CD14-positive monocyte (primary cell): ENCODE measurements around the gene ACVRL1. TPM values are rescaled to one million over a fixed set of nuclear protein-coding genes. Genes with fewer than 3 reads are reported as not detected.

Source experiments
- DNase-seq, 3 donors: peaks; one replicate each; pipeline ENCODE4 v3.0.0-alpha.2; 2011 to 2022
- H2AFZ ChIP-seq: 2 replicates; pipeline ENCODE4 v1.6.0; 2012; ENCODE audit warnings: mild to moderate bottlenecking, low read depth, low read length, inconsistent platforms; ENCODE audit not compliant: insufficient read depth, poor library complexity, severe bottlenecking
- H3K27ac ChIP-seq, 2 donors: 1 replicate in 1 of 2; 2 replicates in 1 of 2; pipeline ENCODE4 v1.5.1; 2012 to 2013; ENCODE audit warnings: low read length in 2 of 2, control low read depth in 1 of 2, inconsistent platforms in 1 of 2, low read depth in 1 of 2, mild to moderate bottlenecking in 1 of 2
- H3K27me3 ChIP-seq, 2 donors: one replicate each; pipeline versions ENCODE4 v1.6.0 to v1.6.1; 2011 to 2013; ENCODE audit warnings: low read length in 2 of 2; ENCODE audit not compliant: control insufficient read depth in 2 of 2, insufficient read depth in 2 of 2
- H3K36me3 ChIP-seq, 2 donors: replicated peaks in 1 of 2; 1 replicate in 1 of 2; 2 replicates in 1 of 2; pipeline versions ENCODE4 v1.5.1 to v1.6.1; 2012 to 2013; ENCODE audit warnings: low read length in 2 of 2, control low read depth in 1 of 2, inconsistent platforms in 1 of 2, mild to moderate bottlenecking in 1 of 2; ENCODE audit not compliant: insufficient read depth in 2 of 2, control insufficient read depth in 1 of 2
- H3K4me1 ChIP-seq, 2 donors: 1 replicate in 1 of 2; 2 replicates in 1 of 2; pipeline versions ENCODE4 v1.5.1 to v1.6.1; 2012 to 2013; ENCODE audit warnings: low read length in 2 of 2, control low read depth in 1 of 2, inconsistent platforms in 1 of 2, mild to moderate bottlenecking in 1 of 2, moderate library complexity in 1 of 2; ENCODE audit not compliant: insufficient read depth in 2 of 2, control insufficient read depth in 1 of 2
- H3K4me2 ChIP-seq: replicated peaks from 2 replicates; pipeline ENCODE3; 2012; ENCODE audit warnings: low read length, moderate library complexity, mild to moderate bottlenecking; ENCODE audit not compliant: poor library complexity, severe bottlenecking; ENCODE audit errors: extremely low read depth
- H3K4me3 ChIP-seq, 3 experiments: fragments of 200-600 bp in 1 of 3; sonication (generic) in 1 of 3; replicated peaks in 1 of 3; 1 replicate in 2 of 3; 2 replicates in 1 of 3; pipeline ENCODE4 v1.5.1; 2011 to 2013; ENCODE audit warnings: low read length in 3 of 3, mild to moderate bottlenecking in 3 of 3, control low read depth in 2 of 3, low read depth in 2 of 3, inconsistent platforms in 1 of 3, moderate library complexity in 1 of 3
- H3K79me2 ChIP-seq: 2 replicates; pipeline ENCODE4 v1.6.0; 2012; ENCODE audit warnings: mild to moderate bottlenecking, control low read depth, inconsistent platforms, low read length, moderate library complexity; ENCODE audit not compliant: insufficient read depth
- H3K9ac ChIP-seq: 2 replicates; pipeline ENCODE4 v1.6.0; 2017; ENCODE audit warnings: low read length, mild to moderate bottlenecking; ENCODE audit not compliant: insufficient read depth, poor library complexity, severe bottlenecking
- H3K9me3 ChIP-seq, 2 donors: replicated peaks in 1 of 2; 1 replicate in 1 of 2; 2 replicates in 1 of 2; pipeline versions ENCODE4 v1.5.1 to v1.6.1; 2012 to 2013; ENCODE audit warnings: low read length in 2 of 2, control low read depth in 1 of 2; ENCODE audit not compliant: control insufficient read depth in 1 of 2, insufficient read depth in 1 of 2
- H4K20me1 ChIP-seq: 2 replicates; pipeline ENCODE4 v1.6.0; 2012; ENCODE audit warnings: mild to moderate bottlenecking, low read length, control low read depth, moderate library complexity; ENCODE audit not compliant: insufficient read depth
- H3K27ac Mint-ChIP-seq, 7 donors: one replicate each; pipeline ENCODE4 v1.8.0; 2020; ENCODE audit warnings: mild to moderate bottlenecking in 7 of 7, mixed read lengths in 7 of 7, moderate library complexity in 6 of 7, inconsistent platforms in 2 of 7
- H3K27me3 Mint-ChIP-seq, 3 donors: one replicate each; pipeline ENCODE4 v1.8.0; 2021 to 2022; ENCODE audit warnings: low read depth in 3 of 3, mild to moderate bottlenecking in 3 of 3, mixed read lengths in 3 of 3, moderate library complexity in 3 of 3, inconsistent platforms in 1 of 3
- H3K36me3 Mint-ChIP-seq, 2 donors: one replicate each; pipeline ENCODE4 v1.8.0; 2020; ENCODE audit warnings: mixed read lengths in 2 of 2, inconsistent platforms in 1 of 2, mild to moderate bottlenecking in 1 of 2
- H3K4me1 Mint-ChIP-seq: one replicate; pipeline ENCODE4 v1.8.0; 2020; ENCODE audit warnings: mild to moderate bottlenecking, mixed read lengths
- H3K4me3 Mint-ChIP-seq, 2 donors: one replicate each; pipeline ENCODE4 v1.8.0; 2020; ENCODE audit warnings: mild to moderate bottlenecking in 2 of 2, mixed read lengths in 2 of 2, moderate library complexity in 1 of 2
- H3K9me3 Mint-ChIP-seq, 7 donors: one replicate each; pipeline ENCODE4 v1.8.0; 2020 to 2022; ENCODE audit warnings: mixed read lengths in 7 of 7, mild to moderate bottlenecking in 6 of 7, moderate library complexity in 6 of 7, inconsistent platforms in 2 of 7
- WGBS: methylation state at CpG from one replicate; pipeline ENCODE4 v1.1.5; 2013; ENCODE audit warnings: missing lambda C conversion rate; ENCODE audit not compliant: insufficient coverage; 5-methylcytosine and 5-hydroxymethylcytosine counted together
- intact Hi-C, 2 donors: fragments of 100-400 bp; cut with micrococcal nuclease; formaldehyde crosslinking; loops; one replicate each; pipeline versions ENCODE4 v1.15.0 to v1.15.1; 2023
- polyA plus RNA-seq, 3 donors: library from polyadenylated mRNA; depleted of rRNA in 1 of 3; unstranded in 2 of 3; stranded (reverse) in 1 of 3; fragments of 300-500 nt in 2 of 3; fragments of >200 nt in 1 of 3; fragmentation: Illumina TruSeq in 2 of 3; gene quantifications; 1 replicate in 2 of 3; 2 replicates in 1 of 3; pipeline ENCODE4 v1.2.3, GENCODE V29; 2012 to 2021
- TF ChIP-seq, protein P1 (sequence below): fragments of 200-600 bp; IDR thresholded peaks from one replicate; pipeline ENCODE4 v1.8.0; 2022; ENCODE audit warnings: antibody characterized with exemption, mild to moderate bottlenecking

The ACVRL1 gene
- polyA plus RNA-seq, 3 donors: 1.5 to 3.6 (median 2.0) TPM

DNA sequence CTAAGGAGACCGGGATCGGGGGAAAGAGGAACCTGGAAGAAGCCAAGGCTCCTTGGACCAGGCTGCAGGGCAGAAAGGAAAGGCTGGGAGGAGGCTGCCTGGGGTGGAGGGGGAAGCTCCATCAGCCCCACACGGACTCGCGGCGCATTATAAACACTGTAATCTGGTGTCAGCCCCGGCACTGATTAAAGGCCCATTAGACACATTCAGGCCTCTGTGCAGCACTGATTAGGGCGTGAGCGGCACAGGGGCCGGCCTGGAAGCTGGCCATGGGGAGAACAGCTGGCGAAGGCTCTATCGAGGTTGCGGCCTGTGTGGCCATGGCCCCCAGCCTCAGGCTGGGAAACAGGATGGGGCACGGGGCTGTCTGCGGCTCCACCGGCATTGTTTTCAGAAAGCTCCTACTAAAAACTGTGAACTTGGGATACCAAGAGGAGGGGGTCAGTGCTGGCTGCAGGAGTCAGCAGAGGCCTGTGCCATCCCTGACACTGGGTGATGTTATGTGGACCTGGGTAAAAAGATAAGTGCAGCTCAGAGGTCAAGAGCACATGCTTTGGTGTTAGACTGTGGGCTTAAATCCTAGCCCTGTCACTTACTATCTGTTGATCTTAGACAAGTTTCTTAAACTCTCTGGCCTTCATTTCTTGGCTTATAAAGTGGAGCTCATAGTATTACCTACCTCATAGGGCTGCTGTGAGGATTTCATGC is 10.6 kb downstream of the ACVRL1 start:
- no peak overlapping the region for H3K27ac ChIP-seq
- no peaks in the 10 kb centered on the region for H4K20me1 ChIP-seq
- peaks cover 20% of the 10 kb centered on the region for H3K4me1 Mint-ChIP-seq
- no peak overlapping the region for H2AFZ ChIP-seq
- H3K9me3 ChIP-seq: no peaks in the 10 kb centered on the region
- peaks cover 0 to 3% (median 0%) of the 10 kb centered on the region in 7 donors for H3K9me3 Mint-ChIP-seq
- H3K36me3 Mint-ChIP-seq: peaks cover 16 to 44% of the 10 kb centered on the region in 2 donors
- DNase-seq: no peak
- H3K36me3 ChIP-seq: peaks cover 0 to 28% of the 10 kb centered on the region in 2 donors
- peak overlapping the region in 2 of 7 donors; percentile 11 to 53 for H3K27ac Mint-ChIP-seq
- H3K4me3 Mint-ChIP-seq: no peak overlapping the region
- TF ChIP-seq, protein P1, sequence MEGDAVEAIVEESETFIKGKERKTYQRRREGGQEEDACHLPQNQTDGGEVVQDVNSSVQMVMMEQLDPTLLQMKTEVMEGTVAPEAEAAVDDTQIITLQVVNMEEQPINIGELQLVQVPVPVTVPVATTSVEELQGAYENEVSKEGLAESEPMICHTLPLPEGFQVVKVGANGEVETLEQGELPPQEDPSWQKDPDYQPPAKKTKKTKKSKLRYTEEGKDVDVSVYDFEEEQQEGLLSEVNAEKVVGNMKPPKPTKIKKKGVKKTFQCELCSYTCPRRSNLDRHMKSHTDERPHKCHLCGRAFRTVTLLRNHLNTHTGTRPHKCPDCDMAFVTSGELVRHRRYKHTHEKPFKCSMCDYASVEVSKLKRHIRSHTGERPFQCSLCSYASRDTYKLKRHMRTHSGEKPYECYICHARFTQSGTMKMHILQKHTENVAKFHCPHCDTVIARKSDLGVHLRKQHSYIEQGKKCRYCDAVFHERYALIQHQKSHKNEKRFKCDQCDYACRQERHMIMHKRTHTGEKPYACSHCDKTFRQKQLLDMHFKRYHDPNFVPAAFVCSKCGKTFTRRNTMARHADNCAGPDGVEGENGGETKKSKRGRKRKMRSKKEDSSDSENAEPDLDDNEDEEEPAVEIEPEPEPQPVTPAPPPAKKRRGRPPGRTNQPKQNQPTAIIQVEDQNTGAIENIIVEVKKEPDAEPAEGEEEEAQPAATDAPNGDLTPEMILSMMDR: no peak
- no peak overlapping the region for H3K4me3 ChIP-seq
- WGBS: 83% methylated on average over 16 of the region's 16 CpGs
- H3K9ac ChIP-seq: no peak overlapping the region
- no peaks in the 10 kb centered on the region for H3K27me3 ChIP-seq
- intact Hi-C loops: no loop called here
- peaks cover 1 to 9% (median 4%) of the 10 kb centered on the region in 3 donors for H3K27me3 Mint-ChIP-seq
- peaks cover 20 to 25% of the 10 kb centered on the region in 2 donors for H3K4me1 ChIP-seq
- no peak overlapping the region for H3K4me2 ChIP-seq
- H3K79me2 ChIP-seq: peaks cover 5% of the 10 kb centered on the region

DNA sequence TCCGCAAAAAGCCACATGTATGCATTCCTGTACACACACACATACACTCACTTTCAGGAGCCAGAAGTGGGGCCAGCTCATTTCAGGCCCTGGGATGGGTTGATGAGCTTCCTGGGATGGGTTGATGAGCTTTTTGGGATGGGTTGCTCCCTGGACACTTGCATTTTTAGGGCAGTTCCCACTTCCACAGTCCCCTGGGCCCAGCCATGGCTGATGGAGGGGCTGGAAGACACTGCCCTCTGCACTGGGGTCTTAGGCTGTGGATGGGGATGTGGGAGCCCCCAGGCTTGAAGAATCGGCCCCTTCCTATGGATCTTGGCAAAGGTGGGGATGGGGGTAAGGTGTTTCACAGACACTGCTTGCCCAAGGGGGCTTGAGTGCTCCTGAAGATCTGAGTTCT is 12.7 kb downstream of the ACVRL1 start:
- WGBS: no CpG with 5 or more reads among the region's 2 CpGs
- peaks cover 33% of the 10 kb centered on the region for H3K4me1 Mint-ChIP-seq

More for the DNA sequence above, 12.7 kb downstream of the ACVRL1 start:
- Histone ChIP-seq H3K79me2 (no peaks in the 10 kb centered on the region), H3K4me2 (no peak overlapping the region), H3K36me3 (peaks cover 0 to 27% of the 10 kb centered on the region in 2 donors), H3K4me1 (peaks cover 21 to 25% of the 10 kb centered on the region in 2 donors), H4K20me1 (no peaks in the 10 kb centered on the region), H3K27me3 (no peaks in the 10 kb centered on the region), H2AFZ (no peak overlapping the region), H3K9ac (no peak overlapping the region), H3K27ac (no peak overlapping the region), H3K4me3 (no peak overlapping the region), H3K9me3 (no peaks in the 10 kb centered on the region)
- no peak for DNase-seq
- Mint-ChIP-seq H3K4me3 (no peak overlapping the region), H3K9me3 (peaks cover 0 to 3% (median 0%) of the 10 kb centered on the region in 7 donors), H3K27me3 (peaks cover 4 to 5% (median 5%) of the 10 kb centered on the region in 3 donors), H3K36me3 (peaks cover 13 to 40% of the 10 kb centered on the region in 2 donors), H3K27ac (no peak overlapping the region)
- intact Hi-C loops: loop anchor here (5.0 kb wide), 3 partner anchors 33 to 62 kb away; partner anchors contain the start of gene ANKRD33 (in 1 of the 2)
- TF ChIP-seq, protein P1: no peak
